Stimulated activated CD8-positive, alpha-beta memory T cell treated with anti-CD3 and anti-CD28 coated beads, Interleukin-15, amount 100 ng/mL, for 4 hours (primary cell): ENCODE data around the gene MAB21L4.
"Not testable (repeated sequence)": the region's sequence is repeated elsewhere in the genome, so short reads cannot be mapped to it uniquely, and the experiment has no call there.

Source experiments
- DNase-seq, 2 donors: peaks; one replicate each; pipeline ENCODE4 v3.0.0-alpha.2; 2020; ENCODE audit warnings: low read depth in 2 of 2

Gene MAB21L4

DNA sequence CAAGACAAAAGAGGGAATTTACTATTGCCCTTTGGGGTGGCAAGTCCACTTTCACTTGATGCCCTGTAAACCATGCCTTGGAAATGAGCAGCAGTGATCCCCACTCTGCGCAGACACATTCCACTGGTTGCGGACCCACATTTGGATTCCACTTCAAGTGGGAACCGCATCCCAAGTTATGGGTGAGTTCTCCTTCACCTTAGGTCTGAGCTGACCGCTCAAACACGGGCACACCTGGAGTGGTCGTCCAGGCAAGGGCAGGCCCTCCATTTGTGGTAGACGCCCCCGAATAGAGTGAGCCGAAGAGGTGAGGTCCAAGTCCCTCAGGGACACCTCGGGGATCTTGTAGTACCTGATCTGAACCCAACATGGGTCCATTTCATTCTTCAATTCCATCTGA, 37.1 kb downstream of the MAB21L4 start:
- DNase-seq = no peak

DNA sequence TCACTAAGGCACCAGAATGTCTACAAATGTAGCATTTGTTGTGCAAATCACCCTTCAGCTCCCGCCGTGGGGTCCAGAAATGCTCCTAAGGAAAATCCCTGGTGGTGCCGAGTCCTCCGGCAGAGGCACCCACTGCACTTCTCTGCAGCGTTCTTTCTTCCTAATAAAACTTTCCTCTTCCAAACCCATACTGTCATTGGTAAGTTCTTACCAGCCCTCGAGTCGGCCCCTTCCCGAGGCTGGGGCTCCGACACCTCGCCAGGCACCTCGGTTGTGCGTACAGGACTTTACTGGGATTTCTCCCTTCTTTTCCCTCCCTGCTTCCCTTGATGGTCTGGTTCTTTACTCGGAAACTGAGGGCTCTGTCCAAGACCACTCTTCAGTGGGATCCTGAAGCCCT, 37.6 kb downstream of the MAB21L4 start:
- DNase-seq = no peak

DNA sequence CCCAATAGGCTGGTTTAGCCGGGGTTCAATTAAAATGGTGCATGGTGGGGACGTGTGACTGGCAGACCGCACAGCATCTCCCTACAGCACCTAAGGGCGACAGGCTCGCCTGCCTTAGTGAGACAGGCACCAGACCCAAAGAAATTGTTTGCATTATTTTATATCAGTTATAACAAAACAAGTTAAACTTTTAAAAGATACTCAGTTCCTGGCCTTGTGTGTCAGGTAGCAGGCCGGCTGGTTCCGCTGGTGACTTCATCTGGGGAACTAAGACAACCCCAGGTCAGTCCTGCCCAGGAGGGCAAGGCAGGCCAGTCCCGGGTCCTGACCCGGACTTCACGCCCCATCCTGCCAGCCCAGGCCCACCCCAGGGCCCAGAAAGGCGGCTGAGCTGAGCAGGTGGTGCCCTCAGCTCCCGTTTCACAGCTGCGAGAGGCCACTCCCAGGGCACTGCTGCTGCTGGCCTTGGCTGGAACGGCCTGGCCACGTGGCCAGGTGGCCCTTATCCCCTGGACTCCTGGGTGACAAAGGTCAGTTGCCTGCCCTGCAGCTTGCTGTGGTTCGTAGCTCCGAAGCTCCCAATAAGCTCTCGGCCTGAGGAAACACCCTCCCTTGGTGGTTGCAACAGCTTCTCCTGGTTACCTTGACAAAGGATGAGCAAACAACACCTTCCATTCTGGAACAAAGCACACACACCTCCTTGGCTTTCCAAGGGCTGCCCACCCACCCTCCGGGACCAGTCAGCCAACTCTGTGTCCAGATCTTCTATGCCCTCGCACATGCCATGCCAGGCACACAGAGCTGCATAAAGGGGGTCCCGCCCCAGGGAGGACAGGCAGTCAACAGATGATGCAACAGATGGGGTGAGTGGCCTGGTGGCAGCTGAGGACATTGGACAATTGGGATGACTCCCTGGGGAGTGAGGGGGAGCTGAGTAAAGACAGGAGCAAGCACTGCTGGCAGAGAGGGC, 38.6 kb downstream of the MAB21L4 start:
- no peak for DNase-seq

DNA sequence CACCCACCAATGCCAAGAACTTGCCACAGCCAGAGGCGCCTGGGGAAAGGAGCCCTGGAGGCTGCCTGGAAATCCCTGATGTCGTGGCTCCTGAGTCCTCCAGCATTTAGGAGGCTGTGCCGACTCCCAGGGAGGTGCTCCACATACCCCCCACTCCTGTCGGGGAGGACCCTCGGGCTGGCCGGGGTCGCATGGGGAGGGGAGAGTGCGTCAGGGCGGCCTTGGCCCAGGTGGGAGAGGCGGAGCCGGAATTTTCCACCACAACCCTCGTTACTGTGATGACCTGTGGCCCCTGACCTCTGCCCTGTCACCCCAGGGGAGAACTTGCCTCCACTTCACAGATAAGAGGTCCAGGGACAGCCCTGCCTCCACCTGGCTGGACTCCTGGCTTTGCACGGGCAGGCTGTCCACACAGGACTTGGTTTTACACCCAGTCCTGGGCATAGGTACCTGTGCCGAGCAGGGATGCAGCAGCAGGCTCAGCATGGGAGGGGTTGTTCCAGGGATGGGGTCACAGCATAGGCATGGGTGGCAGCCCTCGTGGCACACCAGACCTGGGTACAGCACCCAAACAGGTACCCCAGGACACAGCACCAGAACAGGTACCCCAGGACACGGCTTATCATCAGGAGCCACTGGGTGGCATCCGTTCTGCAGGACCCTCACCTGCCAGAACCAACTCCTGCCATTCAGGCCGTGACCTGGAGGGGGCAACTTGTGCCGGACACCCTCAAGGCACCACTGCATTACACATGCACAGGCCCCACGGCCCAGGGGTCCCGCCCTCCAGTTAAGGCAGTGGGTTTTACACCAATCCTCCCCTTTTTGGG, 39.6 kb downstream of the MAB21L4 start:
- no peak for DNase-seq

DNA sequence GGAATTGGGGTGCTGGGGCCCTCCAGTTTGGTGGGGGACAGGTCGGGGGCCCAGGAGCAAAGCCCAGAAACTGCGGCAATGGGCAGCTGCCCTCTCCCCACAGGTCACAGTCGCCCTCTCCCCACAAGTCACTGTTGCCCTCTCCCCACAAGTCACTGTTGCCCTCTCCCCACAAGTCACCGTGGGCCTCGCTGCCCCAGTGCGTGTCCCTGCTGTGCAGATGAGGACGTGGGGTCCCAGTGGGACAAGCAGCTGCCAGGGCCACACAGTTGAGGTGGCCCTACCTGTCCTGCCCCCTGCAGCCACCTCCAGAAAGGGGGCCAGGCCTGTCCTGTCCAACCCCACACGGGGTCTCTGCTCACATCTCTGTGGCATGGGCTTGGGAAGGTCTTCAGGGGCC, 40.3 kb downstream of the MAB21L4 start:
- DNase-seq = no peak

DNA sequence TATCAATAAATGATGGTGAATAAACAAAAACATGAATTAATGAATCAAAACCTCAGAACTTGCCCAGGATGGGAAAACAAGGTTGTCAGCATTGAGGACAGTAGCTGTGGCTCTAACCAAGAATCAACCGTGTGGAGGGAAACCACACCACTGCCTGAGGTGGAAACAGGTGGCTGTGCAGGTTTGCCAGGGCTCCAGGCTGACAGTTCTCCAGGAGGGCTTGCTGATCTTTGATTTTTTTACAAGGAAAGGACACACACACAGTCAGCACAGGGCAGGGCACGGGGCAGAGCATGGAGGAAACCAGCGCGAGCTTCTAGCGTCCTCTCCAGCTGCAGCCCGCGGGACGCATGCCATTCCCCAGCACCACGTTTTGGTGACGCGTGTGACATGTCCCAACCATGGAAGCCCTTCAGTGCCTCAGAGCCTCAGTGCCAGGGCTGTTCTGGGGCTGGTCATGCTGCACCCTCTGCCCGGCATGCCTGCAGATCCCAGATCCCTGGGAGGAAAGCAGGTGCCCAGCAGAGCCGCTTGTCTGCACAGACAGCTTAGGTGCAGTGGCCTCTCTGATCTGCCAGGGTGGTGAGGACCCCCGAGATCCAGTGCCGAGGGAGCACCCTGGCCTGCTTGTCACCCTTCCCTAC, 43.2 kb downstream of the MAB21L4 start:
- DNase-seq = no peak

DNA sequence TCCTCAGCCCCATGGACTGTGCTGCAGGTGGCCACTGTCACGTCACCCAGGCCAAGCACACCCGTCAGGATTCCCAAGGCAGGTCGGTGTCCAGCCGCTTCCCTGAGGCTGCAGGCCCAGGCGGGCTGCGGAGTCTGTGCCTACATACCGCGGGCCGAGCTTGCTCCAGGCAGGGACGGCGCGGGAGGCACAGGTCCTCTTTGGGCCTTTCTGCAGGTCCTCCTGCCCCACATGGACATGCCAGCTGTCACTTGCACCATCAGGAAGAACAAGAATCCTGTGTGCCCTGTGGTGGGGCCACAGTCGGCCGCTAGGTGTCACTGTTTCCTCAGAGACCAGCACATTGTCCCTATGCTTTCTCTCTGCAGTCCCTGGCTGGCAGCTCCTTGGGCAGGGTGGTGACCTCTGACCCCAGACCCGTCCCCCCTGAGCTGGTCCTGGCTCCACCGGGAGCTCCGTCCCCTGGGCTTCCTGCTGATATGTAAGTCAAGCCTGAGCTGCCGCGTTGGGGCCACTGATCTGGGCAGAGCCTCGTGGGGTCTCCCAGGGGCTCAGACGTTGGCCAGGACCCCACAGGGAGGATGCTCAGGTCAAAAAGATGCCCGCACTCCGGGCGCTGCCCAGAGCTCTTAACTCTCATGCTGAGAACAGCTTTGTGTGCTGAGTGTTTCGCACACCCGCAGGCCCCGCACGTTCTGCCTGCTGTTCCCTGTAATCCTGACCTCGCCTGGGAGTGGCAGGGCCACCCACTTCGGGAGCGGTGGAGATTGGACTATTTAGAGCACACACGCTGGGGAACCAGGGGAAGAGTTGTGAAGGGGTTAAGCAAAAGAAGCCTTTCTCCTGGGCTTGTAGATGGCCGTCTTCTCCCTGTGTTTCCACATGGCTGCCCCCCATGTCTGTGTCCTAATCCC, 44.6 kb downstream of the MAB21L4 start:
- peak; percentile 45 to 47 for DNase-seq

DNA sequence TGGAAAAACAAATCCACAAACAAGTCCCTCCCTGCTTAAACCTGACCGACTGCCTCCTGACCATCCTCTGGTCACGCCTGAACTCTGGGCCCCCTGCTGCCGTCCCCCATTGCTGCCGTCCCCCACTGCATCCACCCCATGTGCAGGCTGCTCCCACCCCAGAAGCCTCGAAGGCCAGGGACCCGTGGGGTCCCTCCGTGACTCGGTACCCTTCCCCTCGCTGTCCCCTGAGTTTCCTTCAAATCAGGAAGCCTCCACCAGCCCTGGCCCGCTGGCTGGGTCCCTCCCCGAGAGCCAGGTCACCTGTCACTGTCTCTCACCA, 45.2 kb downstream of the MAB21L4 start:
- DNase-seq = no peak

DNA sequence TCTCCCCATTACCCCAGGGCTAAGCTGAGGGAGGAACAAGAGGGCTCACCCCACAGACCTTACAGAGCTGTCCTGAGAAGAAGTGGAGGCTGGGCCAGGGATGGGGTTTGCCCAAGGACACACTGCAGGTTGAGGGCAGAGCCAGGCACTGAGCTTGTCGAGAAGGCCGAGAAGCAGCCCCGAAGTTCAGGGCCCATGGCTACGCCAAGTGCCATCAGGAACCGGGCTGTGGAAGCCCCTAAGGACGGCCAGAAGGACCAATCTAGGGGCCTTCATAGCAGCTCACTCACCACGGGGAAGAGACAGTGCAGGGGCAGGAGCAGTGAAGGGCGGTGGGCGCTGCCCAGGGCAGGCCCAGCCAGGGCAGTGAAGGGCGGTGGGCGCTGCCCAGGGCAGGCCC, 45.9 kb downstream of the MAB21L4 start:
- no peak for DNase-seq

DNA sequence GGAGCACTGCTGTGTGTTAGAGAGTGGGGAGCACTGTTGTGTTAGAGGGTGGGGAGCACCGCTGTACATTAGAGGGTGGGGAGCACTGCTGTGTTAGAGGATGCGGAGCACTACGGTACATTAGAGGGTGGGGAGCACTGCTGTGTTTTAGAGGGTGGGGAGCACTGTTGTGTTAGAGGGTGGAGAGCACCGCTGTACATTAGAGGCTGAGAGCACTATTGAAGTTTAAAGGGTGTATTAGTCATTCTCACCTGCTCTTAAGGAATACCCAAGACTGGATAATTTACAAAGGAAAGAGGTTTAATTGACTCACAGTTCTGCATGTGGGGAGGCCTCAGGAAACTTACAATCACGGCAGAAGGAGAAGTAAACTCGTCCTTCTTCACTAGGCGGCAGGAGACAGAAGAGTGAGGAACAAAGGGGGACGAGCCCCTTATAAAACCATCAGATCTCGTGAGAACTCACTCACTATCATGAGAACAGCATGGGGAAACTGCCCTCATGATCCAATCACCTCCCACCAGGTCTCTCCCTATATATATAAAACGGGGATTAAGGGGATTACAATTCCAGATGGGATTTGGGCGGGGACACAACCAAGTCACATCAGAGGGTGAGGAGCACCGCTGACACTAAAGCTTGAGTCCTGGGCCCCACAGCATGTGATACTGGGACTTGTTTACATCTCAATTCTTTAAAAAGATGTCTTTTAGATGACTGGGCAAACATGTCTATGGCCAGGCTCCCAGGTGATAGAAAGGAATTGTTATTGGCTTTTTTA, 46.9 kb downstream of the MAB21L4 start:
- no peak for DNase-seq

DNA sequence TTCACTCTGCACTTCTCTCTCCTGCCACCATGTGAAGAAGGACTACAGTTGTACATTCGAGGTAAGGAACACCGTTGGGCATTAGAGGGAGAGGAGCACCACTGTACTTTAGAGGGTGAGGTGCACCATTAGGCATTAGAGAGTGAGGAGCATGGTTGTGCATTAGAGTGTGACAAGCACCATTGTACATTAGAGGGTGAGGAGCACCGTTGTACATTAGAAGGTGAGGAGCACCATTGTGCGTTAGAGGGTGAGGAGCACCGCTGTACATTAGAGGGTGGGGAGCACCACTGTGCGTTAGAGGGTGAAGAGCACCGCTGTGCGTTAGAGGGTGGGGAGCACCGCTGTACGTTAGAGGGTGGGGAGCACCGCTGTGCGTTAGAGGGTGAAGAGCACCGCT, 48.1 kb downstream of the MAB21L4 start:
- no peak for DNase-seq

DNA sequence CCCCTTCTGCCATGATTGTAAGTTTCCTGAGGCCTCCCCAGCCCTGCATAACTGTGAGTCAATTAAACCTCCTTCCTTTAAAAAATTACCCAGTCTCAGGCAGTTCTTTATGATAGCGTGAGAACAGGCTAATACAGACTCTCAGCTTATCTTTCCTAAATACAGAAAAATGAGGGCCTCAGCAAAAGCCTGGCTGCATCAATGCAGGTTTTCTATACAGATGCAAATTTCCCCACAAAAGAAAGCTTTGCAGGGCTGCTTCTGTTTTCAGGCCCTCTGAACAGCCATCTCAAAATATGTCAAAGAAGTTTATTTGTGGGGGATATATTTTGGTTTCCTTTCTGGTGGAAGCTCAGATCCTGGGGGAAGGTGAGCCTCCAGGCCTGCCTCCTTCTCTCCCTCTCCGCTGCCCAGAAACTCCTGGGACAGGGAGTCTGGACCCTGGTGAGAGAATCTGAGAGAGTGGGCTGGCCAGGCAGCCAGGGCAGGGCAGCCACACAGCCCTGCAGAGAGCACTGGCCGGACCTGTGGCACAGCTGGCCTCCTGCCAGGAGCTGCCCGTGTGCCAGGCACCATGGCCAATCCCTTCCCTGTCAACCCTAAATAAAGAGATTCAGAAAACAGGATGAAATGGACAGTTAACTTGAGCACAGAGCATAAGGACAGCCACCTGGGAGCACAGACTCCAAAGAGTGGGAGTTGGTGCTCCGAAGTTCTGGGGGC, 48.9 kb downstream of the MAB21L4 start:
- DNase-seq = no peak

DNA sequence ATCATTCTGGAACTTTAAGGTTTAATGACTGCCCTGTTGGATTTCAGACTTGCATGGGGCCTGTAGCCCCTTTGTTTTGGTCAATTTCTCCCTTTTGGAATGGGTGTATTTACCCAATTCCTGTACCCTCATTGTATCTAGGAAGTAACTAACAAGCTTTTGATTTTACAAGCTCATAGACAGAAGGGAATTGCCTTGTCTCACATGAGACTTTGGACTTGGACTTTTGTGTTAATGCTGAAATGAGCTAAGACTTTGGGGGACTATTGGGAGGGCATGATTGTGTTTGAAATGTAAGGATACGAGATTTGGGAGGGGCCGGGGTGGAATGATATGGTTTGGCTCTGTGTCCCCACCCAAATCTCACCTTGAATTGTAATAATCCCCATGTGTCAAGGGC, 49.6 kb downstream of the MAB21L4 start:
- not testable (repeated sequence) for DNase-seq

DNA sequence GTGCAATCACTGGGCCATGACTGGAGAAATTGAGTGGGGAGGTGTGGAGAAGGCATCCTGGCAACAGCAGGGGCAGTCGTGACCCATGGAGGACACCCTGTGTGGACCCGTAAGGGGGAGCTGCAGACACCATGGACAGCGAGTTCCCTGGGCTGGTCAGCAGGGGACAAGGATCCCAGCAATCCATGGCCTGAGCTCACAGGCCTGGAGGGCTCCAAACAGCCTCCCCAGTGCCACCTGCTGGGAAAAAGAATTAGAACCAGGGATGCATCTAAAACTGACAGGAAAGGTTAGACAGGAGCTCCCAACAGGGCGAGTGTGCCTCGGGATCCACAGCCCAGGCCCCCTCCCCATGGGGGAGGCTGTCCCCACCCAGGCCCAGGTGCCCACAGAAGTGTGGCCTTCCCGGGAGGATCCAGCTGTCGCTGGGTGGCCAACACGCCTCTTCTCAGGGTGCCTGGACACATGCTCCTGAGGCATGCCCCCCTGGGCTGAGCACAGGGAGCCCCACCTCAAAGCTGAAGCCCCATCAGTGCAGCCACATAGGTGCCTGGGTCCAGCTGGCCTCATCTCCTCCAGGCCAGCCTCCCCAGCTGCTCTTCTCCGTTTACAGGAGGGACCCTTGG, 55.4 kb downstream of the MAB21L4 start:
- no peak for DNase-seq

DNA sequence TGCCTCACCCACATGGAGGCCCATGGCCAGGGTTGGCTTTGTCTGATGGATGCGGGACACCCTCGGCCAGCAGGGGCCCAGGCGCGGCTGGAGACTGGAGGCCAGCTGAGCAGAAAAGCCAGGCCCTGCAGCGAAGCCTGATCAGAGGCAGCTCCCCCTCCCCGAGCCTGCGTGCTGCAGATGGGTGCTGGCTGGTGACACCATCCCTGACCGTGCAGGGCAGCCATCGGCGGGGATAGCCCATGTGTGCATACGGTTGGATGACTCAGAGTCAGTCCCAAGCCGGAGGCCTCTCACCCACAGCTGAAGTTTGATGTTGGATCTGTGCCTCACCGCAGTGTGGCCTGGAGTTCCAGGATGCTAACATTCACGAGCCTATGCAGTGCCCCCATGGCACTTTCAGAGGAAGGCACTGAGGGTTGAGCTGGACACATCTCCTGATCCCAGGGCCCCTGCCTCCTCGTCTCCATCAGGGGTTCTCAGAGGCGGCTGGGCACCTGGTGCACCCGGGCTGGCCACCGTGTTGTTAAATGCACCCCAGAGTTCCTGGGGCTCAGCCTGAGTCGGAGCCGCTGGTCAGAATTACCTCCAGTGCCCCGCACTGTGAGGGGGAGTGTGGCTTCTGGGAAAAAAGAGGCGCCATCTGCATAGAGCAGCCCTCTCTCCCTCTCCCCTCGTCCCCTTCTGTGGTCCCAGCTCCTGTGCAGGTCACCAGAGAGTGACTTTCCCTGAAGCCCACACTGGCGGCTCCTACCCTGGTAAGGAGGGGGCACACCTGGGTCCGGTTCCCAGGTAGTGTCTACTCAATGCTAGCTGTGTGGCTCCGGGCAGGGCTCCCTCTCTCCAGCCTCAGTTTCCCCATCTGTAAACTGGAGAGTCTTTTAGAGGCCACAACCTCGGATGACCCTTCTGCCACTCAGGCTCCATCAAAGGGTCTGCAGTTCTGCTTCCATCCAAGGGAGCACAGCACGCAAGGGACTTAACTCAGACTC, 56.5 kb downstream of the MAB21L4 start:
- no peak for DNase-seq

DNA sequence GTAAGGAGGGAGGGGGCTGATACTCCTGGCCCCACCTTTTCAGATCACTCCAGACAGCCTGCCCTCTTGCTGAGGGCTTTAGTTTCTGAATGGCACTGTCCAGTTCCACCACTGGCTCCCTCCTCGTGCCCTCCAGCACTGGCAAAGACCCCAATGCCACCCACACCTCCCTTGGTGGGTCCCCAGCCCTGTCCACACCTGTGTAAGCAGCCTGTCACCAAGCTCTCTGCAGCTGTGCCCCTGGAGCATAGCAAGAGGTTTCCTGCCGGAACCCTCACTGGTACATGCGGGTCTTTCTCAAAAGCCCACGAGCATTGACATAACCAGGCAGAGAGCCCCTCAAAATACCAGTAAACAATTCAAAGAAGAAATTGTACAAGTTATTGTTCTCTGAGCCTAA, 58.3 kb downstream of the MAB21L4 start:
- no peak for DNase-seq

DNA sequence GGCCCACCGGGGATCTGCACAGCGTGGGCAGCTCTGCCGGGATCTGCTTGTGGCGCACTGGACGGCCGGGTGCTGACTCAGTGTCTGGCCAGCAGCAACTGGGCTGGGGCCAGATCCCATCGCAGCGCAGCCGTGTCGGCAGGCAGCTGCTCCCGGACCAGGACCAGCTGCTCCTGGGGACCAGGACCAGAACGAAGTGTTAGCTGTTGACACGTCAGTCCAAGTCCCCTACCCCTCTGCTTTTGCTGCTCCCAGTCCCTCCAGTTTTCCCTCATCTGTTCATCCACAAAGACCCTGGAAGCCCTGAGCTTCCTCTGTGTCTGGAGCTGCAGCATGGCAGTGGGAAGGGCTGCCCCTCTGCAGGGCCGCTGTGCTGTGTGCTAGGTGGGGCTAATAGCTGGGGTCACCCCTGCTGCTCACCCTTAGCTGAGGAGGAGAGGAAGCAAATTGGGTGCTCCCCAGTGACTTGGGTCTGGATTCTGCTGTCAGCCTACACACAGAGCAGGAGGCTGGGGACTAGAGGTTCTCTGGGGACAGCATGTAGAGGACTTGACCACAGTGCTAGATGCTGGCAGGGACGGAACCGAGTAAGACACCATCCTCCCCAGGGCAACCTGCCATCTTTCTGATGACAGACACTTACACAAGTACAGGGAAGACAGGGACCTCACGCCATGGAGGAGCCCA, 59.0 kb downstream of the MAB21L4 start:
- DNase-seq = no peak
